AG20443 (cell line): ENCODE measurements around the gene PRKCD.

Source experiments
- DNase-seq: peaks from one replicate; pipeline ENCODE4 v3.0.0; 2012; ENCODE audit warnings: low spot score, mixed read lengths

Gene PRKCD

DNA sequence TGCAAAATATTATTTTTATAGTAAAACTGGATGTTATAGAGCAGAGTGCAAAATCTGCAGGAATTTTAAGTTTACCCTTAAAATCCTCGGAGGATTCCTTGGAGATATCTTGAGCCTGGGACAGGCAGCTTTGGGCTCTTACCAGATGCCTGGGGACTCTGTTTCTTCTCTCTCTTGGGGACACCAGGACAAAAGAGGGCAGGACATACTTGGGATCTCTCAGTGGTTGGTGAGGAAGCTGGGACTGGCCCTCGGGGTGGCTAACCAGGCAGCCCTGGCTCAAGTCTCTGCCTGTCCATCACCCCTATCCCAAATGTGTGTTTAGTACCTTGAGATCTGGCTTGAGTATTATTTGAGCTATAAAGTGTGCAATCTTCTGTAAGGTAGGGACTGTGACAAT, 56.2 kb downstream of the PRKCD start:
- DNase-seq, result no peak

DNA sequence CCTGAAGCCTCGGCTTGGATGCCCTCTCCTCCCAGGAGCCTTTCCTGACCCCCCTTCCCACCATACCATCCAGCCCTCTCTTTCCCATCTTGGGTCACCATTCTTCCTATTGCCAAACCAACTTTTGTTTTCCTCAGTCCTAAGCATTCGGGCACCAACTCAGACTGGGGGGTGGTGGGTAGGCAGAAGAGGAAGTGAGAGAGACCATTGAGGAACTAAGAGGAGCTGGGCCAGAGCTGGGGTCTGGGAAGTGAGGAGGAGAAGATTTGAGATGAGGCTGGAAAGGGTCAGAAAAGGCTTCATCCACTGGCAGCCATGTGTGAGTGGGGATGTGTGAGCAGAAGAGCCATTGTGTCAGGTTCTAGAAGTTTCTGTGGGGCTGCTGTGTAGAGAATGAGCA, 57.1 kb downstream of the PRKCD start:
- DNase-seq, result no peak

DNA sequence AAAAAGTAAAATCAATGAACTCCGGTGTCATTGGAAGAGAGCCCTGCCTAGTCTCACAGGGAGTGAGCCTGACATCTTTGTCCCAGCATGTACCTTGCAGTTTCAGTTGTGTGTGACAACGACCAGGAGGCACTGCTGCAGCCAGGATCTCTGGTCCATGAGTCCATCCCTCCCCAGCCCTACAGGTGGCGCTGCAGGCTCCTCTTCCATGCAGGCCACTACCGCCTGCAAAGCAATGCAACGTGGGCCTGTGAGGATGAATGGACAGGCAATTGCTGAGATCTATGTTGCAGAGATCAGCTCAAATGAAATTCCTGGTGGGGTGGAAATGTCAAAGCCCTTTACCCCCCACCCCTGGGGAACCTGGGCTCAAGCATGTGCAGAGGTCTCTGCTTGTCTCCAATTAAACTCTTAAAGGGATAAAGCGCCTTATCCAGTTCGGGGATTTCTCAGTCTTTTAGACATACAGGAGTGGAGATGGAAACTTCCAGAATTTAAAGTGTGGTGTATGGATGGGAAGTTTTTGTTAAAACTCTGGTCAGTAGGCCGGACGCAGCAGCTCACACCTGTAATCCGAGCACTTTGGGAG, 59.0 kb downstream of the PRKCD start:
- DNase-seq, result peak; percentile 94

DNA sequence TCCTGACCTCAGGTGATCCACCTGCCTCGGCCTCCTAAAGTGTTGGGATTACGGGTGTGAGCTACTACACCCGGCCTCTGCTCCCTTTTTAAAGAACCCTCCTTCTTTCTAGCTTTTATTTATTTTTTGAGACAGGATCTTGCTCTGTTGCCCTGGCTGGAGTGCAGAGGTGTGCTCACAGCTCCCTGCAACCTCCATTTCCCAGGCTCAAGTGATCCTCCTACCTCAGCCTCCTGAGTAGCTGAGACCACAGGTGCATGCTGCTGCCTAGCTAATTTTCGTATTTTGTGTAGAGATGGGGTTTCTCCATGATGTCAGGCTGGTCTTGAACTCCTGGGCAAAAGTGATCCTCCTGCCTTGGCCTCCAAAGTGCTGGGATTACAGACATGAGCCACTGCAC, 60.3 kb downstream of the PRKCD start:
- no peak for DNase-seq

DNA sequence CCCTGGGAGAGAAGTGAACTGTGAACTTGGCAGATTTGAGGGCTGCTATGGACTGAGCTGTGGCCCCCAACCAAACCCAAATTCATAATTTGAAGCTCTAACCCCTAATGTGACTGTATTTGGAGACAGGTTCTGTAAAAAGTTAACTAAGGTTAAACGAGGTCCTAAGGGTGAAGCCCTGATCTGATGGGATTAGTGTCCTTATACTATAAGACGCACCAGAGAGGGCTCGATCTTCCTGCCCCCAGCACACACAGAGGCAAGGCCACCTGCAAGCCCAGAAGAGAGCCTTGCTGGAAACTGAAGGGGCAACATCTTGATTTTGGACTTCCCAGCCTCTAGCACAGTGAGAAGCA, 60.8 kb downstream of the PRKCD start:
- no peak for DNase-seq

DNA sequence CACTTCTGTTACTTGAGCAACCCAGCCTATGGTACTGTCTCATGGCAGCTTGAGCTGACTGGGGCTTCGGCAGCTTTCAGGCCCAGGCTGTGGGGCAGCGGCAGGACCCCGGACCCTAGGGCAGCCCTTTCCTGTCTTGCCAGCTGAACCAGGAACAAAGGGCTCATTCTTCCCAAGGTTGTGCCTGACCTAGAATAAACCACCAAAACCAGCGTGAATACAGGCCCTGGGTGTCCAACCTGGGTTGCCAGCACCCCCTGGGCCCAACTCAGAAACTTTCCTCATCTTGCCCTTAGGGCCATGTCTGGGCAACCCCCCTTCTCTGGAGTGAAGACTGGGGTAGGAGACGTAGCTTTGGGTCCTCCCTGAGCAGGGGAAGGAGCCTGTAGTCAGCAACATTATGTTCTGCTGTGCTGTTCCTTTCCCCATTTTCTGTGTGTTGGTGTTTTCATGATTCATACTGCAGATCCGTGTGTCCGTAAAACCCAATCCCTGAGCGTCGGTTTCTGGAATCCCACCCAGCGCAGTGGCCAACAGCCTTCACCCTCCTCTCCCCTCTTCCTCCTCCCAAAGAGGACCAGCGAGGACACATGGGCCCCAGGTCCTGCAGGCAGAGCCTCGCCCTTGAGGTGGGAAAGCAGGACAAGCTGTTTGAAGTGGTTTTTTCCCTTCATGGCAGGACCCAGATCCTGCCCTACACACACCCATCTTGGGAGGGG, 61.3 kb downstream of the PRKCD start:
- DNase-seq, result no peak

DNA sequence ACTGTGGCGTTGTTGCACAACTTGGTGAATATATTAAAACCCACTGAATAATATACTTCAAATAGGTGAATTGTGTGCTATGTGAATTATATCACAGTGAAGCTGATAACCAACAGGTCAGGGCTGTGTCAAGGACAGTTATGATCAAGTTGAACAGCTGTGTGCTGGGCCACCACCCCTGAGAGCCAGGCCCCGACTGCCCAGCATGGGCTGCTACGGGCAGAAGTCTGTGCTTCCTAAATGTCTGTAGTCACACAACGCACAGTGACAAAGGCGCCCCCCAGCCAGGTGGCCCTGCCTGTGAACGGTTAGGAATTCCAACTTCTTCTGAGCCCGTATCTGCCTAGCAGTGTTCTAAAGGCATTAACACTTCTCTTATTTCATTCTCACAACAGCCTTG, 62.0 kb downstream of the PRKCD start:
- no peak for DNase-seq

DNA sequence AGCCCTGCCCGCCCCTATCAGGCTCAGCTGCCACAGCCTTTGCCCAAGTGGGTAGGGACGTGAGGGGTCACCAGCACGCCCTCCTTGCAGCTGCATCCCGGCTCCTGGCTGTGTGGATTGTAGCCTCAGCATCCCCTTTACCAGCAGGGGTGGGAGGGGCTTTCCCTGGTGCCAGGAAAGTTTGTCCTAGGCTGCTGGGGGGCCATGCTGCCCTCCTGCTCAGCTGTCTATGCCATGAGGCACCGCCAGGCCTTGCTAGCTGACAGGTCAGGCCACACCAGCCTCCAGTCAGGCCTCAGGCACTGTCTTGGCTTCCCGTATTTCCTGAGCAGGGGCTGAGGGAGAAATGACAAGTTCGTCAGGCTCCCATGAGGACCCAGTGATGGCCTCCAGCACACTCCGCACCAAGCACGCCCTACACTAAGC, 62.5 kb downstream of the PRKCD start:
- DNase-seq, result peak; percentile 6

DNA sequence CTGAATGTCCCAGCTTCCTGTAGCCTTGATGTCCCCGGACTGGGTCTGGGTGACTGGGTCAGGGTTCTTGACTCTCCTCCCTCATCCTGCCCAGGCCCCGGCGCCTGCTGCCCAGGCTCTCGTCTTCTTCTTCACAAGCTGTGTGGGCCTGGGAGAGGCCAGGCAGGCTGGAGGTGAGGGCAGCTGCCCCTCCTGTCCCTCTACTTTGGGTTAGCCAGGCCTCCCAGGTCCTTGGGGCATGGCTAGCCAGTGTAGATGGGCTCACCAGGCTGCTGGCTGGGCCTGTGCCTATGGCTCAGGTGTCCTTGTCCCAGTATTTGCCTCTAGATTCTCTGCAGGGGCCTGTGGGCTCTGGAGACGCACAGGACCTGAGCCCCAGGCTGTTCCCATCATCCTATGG, 63.0 kb downstream of the PRKCD start:
- peak; percentile 8 for DNase-seq

DNA sequence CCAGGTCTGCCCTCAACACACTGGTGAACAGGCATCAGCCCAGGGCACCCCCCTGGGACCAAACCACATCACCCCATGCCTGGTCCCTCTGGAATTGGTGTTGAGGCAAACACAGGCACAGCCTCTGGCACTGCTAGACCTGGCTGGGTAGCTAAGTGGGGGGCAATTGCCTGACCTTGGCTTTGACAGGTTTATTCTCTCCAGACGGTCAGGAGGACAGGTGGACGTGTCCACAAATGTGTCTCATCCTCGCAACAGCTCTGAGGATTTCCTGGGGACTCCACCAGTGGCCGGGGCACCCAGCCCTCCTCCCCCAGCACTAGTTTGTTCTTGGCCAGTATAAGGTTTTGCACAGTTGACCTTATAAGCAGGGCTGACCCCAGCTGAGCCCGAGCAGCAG, 63.5 kb downstream of the PRKCD start:
- peak; percentile 7 for DNase-seq

DNA sequence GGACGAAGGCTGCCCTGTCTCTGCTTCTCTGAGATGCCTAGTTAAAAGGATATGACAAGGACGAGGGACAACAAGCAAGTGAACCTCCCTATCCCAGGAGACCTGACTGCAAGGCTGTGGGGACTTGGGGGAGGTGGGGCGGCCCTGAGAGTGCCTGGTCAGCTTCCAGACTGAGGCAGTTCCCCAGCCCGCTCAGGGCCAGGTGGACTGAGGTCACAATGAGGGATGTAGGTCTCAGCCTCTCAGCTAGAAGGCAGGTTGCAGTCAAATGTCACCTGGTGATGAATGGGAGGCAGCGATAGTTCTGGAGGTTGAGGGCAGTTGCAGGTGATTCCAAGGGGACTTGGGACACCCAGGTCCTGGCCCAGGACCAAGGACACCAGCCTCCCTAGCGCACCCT, 64.2 kb downstream of the PRKCD start:
- DNase-seq, result no peak

DNA sequence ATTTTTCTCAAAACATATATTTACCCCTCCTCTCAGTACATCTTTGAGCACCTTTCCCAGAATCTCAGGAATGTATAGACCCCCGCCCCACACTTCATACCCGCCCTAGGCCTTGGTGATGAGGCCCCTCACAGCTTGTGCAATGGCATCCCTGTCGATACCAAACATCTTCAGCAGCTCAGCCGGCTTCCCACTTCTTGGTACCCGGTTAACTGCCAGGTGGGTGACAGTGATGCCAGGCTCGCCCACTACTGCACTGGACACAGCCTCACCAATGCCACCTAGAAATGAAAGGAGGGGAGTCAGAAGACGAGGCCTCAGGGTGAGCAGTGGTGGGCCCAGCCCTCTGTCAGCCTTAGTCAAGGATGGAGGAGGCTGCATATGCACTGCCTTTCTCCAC, 64.6 kb downstream of the PRKCD start:
- no peak for DNase-seq

DNA sequence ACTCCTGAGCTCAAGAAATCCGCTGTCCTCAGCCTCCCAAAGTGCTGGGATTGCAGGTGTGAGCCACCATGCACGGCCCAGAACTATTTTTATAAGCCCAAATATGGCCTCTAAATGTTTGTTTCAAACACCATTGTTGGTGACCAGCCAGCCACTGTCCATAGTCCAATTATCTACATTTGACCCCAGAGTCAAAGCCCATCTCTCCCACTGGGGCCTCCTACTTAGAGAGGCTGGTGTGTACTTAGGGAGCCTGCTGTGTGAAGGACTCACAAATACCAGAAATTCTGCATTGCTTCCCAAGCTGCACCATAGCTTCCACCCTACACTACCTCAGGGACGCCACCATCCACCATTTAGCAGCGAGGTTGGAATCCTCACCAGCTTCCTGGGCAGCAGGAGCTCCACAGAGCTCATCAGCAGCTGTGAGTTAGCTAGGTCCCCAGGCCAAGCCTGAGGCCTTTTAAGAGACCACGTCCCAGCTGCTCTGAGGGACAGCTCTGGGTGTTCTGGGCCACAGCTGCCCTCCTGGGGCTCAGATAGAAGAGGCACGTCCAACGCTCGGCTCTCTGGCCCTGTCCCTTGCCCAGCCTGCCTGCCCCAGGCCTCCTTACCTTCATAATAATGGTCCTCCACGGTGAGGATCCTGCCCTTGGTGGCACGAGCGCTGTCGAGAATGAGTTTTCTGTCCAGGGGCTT, 65.3 kb downstream of the PRKCD start:
- DNase-seq, result no peak

DNA sequence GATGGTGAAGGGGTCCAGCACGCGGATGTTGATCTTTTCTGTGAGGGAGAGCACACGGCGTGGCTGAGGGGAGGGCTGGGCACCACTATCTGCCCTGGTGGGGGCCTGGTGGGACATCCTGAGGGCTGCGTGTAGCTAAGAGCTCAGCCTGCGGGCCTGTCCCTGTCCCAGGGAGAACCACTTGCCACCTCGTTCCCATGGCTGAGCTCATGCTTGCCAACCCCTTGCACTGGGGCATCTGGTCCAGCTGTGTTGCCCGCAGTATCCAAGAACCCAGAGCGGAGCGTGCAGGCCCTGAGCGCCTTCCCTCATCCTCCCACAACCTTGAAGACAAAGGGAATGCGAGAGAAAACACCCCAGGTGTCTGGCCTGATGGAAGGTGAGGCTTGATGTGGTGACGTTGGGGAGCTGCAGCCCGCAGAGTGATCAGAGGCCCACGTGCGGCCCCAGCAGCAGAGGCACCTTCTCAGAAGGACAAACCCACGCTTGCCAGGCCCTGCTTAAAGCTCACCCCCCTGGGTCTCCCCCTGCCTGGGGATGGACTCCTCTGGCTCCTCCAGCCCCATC, 65.9 kb downstream of the PRKCD start:
- no peak for DNase-seq

DNA sequence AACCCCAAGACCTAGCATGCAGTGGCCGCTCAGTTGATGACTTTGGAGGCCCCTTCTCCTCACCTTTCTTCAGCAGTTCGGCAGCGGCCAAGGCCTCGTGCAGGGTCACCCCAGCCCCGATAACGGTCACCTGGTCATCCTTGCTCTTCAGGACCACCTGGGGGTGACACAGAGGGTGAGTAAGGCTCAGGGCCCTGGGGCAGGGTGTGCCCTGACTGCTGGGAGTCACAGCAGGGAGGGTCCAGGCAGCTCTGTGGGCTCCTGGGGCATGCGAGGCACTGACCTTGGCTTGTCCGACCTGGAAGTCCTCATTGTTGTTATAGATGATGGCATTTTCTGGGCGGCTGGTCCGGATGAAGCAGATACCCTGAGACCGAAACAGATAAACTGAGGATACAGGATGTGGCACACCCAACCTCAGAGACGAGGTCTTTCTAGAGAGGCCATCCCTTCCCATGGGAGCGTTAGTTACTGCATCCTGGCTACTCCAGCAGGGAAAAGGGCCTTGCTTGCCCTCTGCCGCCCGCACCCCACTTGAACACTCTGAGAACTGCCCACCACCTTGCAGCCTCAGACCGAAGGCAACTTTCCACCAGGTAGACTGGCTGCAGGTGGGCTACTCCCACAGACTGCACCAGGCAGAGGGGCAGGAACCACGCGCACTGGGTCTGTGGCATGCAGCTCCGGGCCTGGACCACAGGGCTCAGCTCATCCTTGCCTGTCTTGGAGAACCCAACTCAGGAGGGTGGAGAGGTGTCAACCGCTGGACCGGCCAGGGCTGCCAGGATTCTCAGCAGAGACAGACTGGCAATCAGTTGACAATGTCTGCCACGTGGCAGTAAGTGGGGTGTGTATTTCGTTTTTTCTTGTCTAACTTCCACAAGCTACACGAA, 67.2 kb downstream of the PRKCD start:
- peak; percentile 6 for DNase-seq

DNA sequence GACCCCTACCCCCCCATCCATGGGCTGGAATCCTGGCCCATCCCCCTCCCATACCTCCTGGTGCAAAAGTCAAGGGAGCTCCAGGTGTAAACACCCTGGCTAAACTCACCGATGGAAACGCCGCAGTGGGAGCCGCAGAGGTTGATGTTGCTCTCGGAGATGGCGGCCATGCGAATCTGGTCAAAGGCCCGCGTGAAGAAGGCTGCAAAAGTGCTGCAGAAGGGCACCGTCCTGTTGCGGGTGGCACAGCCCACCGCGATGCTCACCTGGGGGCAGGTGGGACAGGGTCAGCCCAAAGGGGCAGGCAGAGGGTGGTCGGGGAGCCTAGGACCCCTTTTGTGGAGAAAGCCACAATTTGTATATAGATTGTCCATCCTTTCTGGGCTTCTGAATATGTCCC, 68.2 kb downstream of the PRKCD start:
- DNase-seq, result no peak

DNA sequence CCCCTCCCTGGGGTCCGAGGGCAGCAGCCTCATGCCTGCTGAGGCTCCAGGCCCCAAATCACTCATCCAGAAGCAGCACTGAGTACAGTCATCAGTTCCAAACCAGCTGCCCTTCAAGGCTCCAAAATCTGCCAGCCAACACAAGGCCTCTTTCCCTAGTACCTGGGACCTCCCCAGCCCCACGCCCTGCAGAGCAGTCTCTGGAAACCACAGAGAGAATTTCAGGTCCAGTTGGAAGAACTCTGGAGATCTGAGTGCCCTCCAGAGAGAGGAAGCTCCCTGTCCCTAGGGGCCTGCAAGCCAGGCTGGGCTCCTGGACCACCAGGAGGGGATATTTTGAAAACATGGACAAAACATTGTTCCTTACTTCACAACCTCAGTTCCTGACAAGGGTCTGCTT, 68.6 kb downstream of the PRKCD start:
- no peak for DNase-seq

DNA sequence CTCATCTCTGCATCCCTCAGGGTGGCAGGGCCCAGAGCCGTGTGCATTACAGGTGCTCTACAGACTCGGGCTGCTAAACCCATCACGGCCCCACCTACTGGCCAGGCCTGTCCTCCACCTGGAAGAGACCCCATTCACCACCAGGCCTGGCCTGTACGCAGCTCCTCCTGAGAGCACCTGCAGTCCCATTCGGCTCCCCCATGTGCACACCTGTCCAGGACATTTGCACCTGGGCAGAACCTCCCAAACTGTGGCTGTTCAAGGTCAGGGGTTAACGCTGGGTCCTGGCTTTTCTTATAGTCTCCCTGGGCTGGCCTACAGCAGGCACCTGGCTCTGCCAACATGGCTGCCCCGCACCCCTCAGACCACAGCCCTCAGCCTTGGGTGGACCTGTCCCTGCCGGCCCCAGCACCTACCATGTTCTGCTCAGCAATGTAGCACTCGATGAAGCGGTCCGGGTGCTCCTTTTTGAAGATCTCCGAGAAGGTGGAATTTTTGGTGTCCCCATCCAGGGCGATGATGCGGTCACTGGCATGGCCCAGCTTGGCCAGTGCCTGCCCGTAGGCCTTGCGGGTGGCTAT, 69.1 kb downstream of the PRKCD start:
- DNase-seq, result peak; percentile 8

DNA sequence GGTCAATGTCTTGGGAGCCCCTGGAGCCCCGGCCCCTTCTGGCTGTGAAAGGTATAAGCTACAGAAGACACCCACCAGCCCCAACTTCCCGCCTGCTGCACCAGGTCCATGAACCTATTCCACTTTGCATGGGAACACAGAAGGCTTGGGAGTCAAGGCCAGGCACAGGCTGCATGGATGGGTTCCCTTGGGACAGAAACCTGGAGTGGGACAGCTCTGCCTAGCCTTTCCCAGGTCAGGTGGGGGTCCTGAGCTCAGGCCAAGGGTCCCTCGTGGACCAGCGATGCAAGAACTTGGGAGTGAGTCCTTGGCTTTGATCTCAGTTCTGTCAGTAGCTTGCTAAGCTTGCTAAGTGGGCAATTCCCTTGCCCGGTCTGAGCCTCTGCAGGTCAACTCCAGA, 69.8 kb downstream of the PRKCD start:
- peak; percentile 10 for DNase-seq

DNA sequence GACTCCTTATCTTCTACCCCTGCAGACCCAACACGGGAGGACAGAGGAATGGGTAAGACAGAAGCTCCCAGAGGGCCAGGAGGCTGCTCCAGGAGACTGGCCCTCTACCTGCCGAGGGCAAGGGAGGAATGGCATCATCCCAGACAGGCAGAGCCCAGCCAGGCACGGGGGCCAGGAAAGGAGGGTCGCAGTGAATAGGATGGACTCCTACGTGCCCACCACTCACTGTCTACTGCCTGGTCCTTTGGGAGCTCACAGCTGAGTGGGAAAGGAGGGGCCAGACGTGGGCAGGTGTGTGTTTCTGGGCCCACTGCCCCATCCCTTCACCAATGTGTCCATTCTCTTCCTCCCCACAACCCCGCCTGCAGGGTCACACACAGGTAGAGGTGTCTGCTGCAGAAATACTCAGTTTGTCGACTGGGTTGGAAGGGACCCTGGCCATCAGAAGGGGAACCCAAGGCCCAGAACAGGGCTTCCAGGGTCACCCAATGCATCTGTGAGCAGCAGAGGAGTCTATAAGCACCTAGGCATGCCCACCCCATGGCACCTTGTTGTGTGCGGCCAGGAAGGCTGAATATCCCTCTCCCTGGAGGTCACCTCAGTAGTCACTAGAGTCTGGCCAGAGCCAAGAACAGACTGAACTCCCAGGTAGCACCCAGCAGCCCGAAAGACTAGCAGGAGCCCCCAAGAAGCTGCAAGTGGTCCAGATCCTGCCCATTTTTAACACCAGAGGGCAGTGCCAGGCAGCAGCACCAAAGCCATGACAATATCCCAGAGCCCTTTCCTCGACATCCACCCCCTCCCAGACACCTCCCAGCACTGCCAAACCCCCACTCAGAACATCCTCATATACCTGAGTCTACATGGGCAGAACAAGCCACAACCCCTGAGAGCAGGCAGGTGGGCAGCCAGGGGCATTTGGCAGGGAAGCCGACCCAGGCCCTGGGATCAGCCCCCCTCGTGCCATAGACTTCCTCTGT, 70.8 kb downstream of the PRKCD start:
- DNase-seq, result peak; percentile 20
